GM19397 (cell line): ENCODE results near the gene CTAGE1.
"Not testable (repeated sequence)": the region's sequence is repeated elsewhere in the genome, so short reads cannot be mapped to it uniquely, and the experiment has no call there.

ENCODE experiments used
- ATAC-seq: cut with Tn5 transposase; IDR thresholded peaks from one replicate; pipeline ENCODE4 v1.9.1; 2021; ENCODE audit warnings: mild to moderate bottlenecking, moderate library complexity; ENCODE audit not compliant: unreplicated experiment

Gene CTAGE1

DNA sequence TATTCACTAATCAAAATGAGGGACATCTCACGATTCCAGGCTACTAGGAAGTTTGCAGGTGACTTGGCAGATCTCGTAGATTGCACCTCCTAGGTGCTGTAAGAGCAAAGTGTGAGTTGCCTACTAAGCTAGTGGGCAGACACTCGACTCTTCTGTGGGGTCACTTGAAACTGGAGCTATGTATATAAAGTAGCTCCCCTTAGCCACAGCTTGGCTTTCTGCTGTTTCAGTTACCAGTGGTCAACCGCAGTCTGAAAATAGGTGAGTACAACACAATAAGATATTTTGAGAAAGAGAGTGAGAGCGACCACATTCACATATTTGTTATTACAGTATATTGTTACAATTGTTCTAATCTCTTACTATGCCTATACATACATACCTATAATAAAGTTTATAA lies 23.3 kb downstream of the CTAGE1 start:
- no peak for ATAC-seq

DNA sequence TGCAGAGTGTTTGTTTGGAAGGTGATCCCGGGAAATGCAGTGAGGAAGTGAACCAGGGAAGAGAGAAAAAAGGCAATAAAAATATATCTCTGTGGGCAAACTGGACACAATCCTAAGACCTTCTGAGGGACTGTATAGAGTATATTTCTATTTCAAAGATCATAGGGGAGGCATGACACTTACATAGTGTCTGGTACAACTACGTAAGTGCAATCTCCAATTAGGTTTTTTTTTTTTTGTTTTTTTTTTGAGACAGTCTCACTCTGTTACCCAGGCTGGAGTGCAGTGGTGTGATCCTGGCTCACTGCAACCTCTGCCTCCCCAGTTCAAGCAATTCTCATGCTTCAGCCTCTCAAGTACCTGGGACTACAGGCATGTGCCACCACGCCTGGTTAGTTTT lies 24.6 kb downstream of the CTAGE1 start:
- ATAC-seq, result not testable (repeated sequence)

DNA sequence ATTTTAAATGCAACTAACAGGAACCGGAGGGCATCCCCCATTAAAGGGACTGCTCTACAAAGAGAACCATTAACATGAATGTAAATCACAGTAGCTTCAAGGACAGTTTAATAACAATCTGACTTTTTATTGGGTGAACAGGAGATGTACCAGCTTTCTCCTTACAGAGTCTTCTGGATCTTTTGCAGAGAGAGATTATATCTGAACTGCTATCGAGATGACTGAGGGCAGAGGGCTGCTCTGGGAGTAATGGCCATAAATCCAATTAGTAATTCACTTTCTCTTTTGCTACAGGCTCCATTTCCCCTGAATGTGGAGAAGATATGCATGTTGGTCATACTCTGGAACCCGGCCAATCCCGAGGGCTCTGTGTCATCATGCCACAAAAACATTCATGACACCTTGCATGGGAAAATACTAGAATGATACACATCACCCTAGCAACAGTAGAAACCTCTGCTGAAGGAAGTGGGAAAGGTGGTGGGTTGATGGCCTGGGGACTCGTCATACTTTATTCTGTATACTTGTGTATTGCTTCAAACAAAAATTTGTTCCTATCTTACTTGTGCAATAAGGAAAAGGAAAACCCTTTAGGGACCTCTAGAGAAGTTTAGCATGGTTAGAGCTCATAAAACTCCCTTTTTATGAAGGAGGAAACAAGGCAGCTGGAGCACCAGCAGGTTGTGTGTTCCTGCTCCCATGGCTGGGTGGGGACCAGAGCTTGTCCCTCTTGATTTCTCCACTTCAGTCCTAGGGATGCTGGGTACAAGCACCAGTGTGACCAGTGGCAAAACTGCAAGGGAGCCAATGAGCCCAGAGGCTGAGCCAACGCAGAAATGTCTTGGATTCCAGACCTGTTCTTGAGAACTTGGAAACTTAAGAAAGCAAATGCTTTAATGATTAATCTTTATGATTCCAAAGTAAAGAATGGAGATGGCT lies 26.0 kb downstream of the CTAGE1 start:
- no peak for ATAC-seq

DNA sequence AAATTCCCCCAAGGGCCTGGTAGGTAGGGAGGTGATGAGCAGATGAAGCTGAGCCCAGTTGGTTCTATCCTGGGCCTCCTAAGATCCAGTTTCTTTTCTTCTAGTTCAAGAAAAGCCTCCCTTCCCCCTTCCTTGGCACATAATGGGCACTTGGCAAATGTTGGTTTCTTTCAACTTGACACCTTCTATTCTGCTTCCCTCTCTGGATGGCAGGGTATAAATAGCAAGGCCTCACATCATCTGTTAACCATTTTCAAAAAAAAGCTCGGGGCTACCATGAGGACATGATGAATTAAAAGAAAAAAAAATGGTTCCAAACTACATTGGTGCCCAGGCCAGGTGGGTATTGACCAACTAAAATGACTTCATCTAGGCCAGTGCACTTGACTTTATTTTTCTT lies 29.9 kb downstream of the CTAGE1 start:
- ATAC-seq, result no peak

DNA sequence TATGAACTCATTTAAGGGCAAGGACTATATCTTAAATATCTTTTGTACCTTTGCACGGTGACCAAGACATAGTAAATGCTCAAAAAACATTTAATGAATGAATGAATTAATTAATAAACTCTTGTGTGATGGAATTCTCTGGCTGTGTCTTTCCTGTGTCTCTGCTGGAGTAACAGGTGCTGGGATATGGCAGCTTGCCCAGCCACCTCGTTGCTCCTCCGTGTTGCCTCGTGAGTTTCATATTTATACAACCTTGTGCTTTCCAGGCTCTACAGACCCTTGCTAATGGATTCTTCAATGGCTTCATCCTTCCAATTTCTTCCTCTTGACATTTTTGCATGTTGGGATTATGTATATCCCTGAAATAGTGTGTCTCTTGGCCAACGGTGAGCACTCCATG lies 30.4 kb downstream of the CTAGE1 start:
- ATAC-seq, result no peak

DNA sequence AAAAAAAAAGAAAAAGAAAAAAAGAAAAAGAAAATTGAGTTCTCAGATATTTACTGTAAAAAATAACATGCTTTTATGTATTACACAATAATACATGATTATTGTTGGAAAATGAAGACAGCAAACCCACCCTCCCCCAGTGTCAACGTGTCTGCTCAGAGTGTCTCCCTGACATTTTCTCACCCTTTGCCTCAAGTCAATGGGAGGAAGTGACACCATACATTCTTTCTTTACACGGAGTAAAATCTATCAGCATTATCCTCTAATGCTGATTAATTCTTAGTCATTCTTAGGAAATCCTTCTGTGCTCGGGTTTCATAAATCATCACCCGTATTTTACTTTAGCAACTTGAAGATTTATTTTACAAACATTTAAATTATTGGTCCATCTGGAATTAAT lies 32.0 kb downstream of the CTAGE1 start:
- no peak for ATAC-seq

DNA sequence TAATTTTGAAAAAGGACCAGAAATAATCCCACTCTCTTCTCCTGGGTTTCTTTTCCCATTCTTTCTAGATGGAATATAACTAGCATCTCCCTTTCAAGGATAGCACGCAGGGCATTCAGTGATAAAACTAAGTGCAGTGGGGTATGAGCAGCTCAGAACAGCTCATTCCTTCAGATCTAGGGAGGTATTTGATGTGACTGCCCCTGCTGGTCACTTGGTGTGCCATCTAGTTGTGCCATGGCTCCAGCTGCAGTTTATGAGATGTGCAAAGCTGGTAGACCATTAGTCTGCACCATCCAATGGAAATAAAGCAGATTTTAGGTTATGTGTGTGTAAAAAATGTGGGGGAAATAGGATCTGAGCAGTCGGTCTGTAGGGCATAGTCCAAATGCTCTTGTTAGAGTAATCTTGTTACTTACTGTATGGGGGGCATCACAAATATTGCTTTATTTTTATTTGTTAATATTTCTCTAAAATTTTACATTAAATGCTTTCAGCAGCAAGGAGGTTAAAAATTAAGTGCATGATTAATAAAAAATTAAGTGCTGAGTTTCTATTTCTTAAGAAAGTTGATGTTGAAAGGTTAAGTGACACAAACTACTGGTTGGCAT lies 38.9 kb downstream of the CTAGE1 start:
- ATAC-seq, result no peak

DNA sequence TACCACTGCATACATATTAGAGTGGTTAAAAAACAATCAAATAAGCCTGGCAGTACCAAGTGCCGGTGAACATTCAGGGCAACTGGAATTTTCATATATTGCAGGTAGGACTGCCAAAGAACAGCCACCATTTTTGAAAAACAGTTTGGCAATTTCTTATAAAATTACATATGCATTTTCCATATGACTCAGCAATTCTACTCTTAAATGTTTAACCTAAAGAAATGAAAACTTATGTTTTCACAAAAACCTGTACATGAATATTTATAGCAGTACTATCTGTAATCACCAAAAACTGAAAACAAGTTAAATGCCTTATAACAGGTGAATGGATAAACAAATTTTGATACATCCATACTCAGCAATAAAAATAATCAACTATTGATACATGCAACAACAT lies 39.9 kb downstream of the CTAGE1 start:
- no peak for ATAC-seq

DNA sequence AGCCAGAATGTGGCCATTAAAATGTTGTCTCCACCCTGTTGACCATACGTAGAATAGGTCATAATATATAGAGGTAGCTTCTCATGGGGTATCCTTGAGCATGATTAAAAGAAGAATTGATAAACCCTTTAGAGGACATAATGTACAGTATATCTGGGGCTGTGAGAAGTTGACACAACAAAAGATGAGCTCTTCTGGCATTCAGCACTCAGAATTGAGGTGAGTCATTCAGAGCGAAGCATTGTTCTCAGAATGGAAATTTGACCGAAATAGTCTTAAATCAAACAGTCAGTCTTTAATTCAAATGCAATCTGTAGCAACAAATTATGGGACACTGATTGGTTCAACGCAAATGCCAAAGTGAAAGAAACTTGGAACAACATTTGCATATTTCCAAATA lies 47.3 kb downstream of the CTAGE1 start:
- ATAC-seq, result no peak

DNA sequence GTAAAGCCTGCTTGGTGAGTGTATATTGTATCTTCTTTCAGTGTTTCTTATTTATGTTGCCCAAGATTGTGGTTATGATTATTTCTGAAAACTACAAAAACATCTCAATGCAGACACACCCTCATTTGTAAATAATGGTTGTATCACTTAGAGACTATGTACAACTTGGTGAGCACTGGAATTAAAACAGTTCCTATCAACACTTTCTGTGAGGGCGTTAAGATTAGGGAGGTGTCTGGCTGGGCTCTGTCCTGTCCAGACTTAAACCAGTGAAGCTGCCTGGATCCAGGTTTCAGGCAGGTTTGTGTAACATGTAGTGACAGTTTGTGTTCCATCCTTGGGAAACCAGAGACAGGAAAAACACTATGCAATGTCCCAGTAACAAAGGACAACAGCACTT lies 49.7 kb downstream of the CTAGE1 start:
- ATAC-seq, result no peak

DNA sequence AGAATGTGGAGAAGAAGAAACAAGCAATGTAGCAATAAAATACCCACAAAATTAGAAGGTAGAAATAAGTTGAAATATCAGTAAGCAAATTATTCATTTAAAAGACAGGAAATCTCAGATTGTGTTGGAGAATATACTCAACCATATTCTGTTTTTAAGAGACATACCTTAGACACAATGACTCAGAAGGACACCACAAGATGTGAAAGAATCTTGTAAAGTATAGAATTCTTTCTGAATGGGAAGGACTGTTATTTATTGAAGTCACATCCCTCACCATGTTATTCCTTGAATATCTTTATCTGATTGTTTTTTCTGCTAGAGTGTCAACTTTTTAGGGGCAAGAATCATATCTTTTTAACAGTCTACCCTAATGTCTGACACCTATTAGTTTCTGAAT lies 50.4 kb downstream of the CTAGE1 start:
- ATAC-seq, result no peak

DNA sequence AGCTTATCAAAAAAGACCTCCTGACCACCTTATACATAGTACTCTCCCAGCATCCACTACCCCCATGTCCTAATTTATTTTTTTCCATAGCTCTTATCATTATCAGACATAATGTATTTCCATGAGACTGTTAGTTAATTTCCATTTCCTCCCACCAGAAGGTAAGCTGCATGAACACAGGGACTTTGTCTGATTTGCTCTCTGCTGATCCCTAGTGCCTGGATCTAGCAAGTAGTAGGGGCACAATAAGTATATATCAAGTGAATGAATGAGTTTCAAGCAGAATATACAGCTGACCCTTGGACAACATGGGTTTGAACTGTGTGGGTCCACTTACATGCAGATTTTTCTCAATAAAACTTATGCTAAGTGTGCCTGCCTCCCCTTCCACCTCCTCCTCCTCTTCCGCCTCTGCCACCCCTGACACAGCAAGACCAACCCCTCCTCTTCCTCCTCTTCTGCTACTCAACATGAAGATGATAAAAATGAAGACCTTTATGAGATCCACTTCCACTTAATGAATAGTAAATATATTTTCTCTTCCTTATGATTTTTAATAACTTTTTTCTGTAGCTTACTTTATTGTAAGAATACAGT lies 53.8 kb downstream of the CTAGE1 start:
- ATAC-seq, result no peak
